Measurements from ENCODE around the gene TNS4. TPM values are rescaled to one million over a fixed set of nuclear protein-coding genes. Genes with fewer than 3 reads are reported as not detected.

The TNS4 gene
- total RNA-seq, 1 experiment from 2014 or later = 0.59 TPM

- no peak overlapping the region for H3K27ac Mint-ChIP-seq
- H2AFZ ChIP-seq (ENCODE audit: low read length) = no peak overlapping the region
- no CpG with 5 or more reads among the region's 14 CpGs for WGBS (ENCODE audit: extremely low coverage, insufficient read length, low lambda C conversion rate)
- no peak overlapping the region for H3K4me3 Mint-ChIP-seq
- no peaks in the 10 kb centered on the region for H4K20me1 ChIP-seq (ENCODE audit: control insufficient read depth, insufficient read depth, insufficient read length)
- H3K4ac ChIP-seq (ENCODE audit: low read depth, low read length) = no peak overlapping the region
- no peak overlapping the region for H3K9ac ChIP-seq (ENCODE audit: extremely low read depth, insufficient read length, low read length)
- no peaks in the 10 kb centered on the region for H3K79me1 ChIP-seq (ENCODE audit: insufficient read depth, low read depth, low read length, poor library complexity, severe bottlenecking)
- no peak overlapping the region for H2BK5ac ChIP-seq (ENCODE audit: insufficient read length, low read length)
- no peak overlapping the region for H4K91ac ChIP-seq (ENCODE audit: insufficient read length, low read depth, low read length)
- no peak overlapping the region for H2BK120ac ChIP-seq (ENCODE audit: low read depth, low read length, poor library complexity, severe bottlenecking)
- no peak overlapping the region for H2BK20ac ChIP-seq (ENCODE audit: low read depth, low read length, poor library complexity, severe bottlenecking)
- DNase-seq = no peak
- no peaks in the 10 kb centered on the region; the same call in none of the 2 replicates for H3K27me3 Mint-ChIP-seq (ENCODE audit: low read depth)
- H3T11ph ChIP-seq (ENCODE audit: low read length) = no peak overlapping the region
- no peak overlapping the region for H4K8ac ChIP-seq (replicated peaks; ENCODE audit: insufficient read length, low read depth, low read length)
- no peak overlapping the region for H4K5ac ChIP-seq (ENCODE audit: insufficient read length, low read depth, low read length)
- H3K27me3 ChIP-seq (ENCODE audit: insufficient read depth, low read length) = no peaks in the 10 kb centered on the region; the same call in 1 of the 2 replicates
- no peak overlapping the region for H3K4me2 ChIP-seq (ENCODE audit: insufficient read depth, insufficient read length, low read length)
- no peaks in the 10 kb centered on the region for H3K79me2 ChIP-seq (ENCODE audit: insufficient read depth, low read length)
- peaks cover 4 to 7% (median 5%) of the 10 kb centered on the region in 3 experiments; a peak in 6 of 7 replicates for H3K36me3 Mint-ChIP-seq (ENCODE audit: insufficient read depth in 1 of 3, low read depth in 3 of 3)
- H3K9me3 ChIP-seq (ENCODE audit: control insufficient read depth, low read depth, low read length) = no peaks in the 10 kb centered on the region
- no peak overlapping the region for H2AK5ac ChIP-seq (ENCODE audit: insufficient read length, low read length)
- H3K9me3 Mint-ChIP-seq = peaks cover 8 to 9% of the 10 kb centered on the region in 2 experiments
- no peak for TF ChIP-seq CTCF (conservative IDR thresholded peaks at IDR 0.05)
- H3K18ac ChIP-seq (ENCODE audit: insufficient read length, low read depth, low read length) = no peak overlapping the region
- H3K4me1 ChIP-seq (ENCODE audit: insufficient read depth, low read length) = peaks cover 4% of the 10 kb centered on the region; the same call in 1 of the 2 replicates
- H2BK15ac ChIP-seq (ENCODE audit: low read depth, low read length) = no peak overlapping the region
- no peak overlapping the region for H3K56ac ChIP-seq (ENCODE audit: insufficient read length, low read depth, low read length)
- H3K4me1 Mint-ChIP-seq = peaks cover 9 to 23% of the 10 kb centered on the region in 2 experiments
- no peak overlapping the region for H2BK12ac ChIP-seq (ENCODE audit: insufficient read length, low read depth, low read length)
- H3K23ac ChIP-seq (ENCODE audit: insufficient read length, low read depth, low read length) = no peak overlapping the region
- H3K27ac ChIP-seq (ENCODE audit: insufficient read length, low read depth, low read length) = no peak overlapping the region
- H3K23me2 ChIP-seq (ENCODE audit: insufficient read length, low read depth, low read length, poor library complexity, severe bottlenecking) = no peaks in the 10 kb centered on the region
- peak overlapping the region; percentile 3; the same call in 1 of the 2 replicates for H3K14ac ChIP-seq (ENCODE audit: insufficient read depth, low read length)
Observed at GRCh38 chr17:40520991-40521453, 19.6 kb upstream of the TNS4 start.
